ENCODE data around the gene TOP2A. TPM values are rescaled to one million over a fixed set of nuclear protein-coding genes. Genes with fewer than 3 reads are reported as not detected.

TOP2A gene
- total RNA-seq, 1 experiment from 2014 or later = 219 TPM

DNA sequence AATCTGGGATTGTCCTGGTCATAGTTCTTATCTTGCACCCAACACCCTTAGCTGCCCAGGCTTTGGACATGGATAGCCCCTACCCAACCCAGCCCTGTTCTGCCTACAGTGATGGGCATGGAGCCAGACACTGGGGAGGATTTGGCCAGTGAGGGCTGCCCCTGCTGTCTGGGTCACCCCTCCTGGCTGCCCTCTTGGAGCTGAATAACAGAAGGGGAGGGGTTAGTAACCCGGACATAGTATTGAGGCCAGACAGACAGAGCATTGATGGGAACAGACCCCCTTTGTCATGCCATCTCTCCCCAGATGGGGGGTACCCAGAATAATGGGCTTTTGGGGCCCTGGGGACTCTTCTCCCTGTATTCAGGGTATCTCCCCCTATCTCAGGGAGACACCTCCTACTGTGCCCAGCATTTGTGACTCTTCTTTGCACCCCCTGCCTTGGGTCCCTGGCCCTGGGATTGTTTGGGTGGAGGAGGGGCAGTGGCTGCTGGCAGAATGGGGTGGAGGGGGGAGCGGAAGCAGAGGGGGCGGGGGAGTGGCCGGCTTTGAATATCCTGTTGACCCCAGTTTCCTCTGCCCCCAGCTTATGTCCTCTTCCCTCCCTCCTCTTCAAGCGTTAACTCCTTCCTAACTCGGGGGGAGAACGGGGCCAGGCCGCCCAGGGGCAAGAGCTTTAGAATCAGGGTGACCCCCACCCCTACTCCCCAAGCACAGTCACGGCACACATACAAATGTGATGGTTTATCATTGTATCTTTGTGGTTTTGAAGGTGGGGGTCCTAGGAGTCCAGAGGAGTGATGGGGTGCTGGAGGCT lies 70.2 kb downstream of the TOP2A start:
- no peak for DNase-seq (ENCODE audit: low spot score)

DNA sequence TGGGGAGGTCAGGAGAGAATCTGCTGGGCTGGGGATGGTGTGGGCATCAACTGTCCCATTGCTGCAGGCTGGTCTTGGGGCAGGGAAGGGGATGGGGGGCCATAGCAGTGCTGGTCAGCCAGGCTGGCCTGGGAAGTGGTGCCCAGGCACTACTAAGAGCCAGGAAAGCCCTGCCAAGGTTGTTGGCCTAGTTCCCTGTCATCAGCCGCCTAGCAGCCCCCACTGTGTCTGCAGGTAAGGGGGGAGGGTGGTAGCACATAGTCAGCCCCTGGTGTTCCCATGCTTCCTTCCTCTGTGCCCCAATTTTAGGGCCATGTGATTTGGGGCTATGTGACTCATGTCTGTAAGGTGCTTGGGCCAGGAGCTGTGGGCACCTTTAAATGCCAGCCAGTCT lies 70.9 kb downstream of the TOP2A start:
- DNase-seq (ENCODE audit: low spot score) = no peak

DNA sequence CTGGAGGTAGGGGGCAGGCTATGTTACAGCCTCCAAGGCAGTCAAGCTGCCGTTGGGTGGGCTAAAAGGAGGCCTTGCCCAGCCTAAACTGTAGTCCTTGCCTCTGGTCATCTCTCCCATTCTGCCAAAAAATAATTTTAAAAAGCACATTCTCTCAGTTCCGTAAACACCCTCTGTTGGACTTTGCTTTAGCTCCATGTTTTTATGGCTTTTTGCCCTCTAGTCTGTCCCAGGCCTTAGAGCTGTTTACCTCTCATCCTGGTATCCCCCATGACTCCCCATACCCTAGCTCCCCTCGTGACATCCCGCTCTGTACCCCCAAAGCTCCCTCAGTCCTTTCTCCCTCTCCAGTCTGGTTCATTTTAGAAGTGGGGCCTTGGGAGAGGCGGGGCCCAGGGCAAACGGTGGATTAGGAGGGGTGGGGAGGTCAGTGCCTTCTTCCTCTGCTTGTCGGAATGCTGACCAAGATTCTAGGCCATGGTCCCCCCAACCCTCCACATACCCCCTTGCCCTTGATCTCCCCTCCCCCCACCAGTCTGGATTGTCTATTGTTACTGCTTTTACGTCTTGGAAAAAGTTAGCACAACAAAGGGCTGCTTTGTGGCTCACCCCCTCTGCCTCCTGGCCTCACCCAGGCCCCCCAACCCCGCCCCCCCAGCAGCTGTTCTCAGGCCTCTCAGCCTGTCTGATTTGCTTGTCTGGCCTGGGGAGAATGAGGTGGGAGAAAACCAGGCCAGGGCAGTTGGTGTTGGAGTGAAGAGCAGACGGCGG lies 71.5 kb downstream of the TOP2A start:
- DNase-seq (ENCODE audit: low spot score) = no peak

DNA sequence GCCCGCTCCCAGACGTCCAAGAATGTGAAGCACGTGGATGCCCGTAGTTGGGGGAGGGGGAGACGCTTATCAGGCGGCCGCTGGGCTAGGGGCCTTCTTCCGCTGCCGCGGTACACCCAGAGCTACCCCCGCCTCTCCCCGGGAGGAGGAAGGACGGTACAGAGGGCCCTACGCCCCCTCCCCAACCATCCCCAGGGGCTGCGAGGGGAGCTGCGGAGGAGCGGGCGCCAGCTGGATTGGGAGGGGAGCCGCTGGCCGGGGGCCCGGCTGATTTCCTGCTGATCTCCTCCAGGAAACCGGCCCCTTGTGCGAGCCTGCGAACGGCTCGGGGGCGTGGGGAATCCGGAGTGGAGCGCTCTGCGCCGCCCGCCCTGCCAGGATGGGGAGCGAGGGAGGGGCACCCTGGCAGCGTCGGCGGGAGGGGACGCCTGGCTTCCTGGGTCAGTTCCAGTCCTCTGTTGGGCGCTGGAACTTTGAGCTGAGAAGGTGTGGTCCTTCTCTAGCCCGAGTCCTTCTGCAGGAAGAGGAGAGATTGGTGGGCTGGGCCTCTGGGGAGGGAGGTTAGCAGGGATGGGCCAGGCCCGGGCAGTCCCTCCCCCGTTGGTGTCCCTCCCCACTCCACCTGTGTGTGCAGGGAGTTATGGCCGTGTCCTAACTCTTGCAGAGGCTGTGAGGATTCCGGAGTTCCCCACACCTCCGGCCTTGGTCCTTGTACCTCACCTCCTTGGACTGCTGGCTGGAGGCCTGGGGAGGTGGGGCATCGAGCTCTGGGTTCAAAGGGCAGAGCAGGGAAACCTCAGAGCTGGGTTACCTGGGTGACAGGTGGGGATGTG lies 72.3 kb downstream of the TOP2A start:
- DNase-seq (ENCODE audit: low spot score) = peak; percentile 48

DNA sequence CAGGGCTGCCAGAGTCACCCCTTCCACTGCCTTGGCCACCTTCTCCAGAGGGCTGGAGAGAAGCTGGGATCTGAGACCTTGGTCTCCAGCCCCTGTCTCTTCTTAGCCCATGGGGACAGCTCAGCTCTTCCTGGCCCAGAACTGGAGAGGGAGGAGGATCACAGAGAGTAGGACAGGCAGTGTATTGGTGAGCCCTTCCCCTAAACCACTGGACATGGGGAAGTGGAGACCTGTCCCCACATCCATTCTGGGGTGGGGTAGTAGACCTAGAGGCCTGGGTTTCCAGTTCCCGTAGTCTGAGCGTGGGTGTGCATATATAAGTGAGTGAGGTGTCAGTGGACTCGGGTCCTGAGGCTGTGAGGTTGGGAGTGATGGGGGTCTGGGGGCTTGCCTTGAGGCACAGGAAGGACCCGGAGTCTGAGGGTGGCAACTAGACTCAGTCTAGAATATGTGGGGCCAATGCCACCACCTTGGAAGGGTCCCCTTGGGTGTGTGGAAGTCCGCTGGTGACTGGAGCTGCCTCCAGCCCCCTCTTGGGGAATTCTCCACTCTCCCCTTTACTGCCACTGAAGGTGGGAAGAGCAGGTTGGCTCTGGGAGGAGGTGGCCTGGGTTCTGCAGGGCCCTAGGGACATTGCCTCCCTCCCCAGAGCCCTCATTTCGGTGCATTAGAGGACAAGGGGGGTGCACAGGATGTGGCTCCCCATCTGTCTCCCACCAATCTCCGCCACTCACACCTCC lies 73.1 kb downstream of the TOP2A start:
- DNase-seq (ENCODE audit: low spot score) = no peak

DNA sequence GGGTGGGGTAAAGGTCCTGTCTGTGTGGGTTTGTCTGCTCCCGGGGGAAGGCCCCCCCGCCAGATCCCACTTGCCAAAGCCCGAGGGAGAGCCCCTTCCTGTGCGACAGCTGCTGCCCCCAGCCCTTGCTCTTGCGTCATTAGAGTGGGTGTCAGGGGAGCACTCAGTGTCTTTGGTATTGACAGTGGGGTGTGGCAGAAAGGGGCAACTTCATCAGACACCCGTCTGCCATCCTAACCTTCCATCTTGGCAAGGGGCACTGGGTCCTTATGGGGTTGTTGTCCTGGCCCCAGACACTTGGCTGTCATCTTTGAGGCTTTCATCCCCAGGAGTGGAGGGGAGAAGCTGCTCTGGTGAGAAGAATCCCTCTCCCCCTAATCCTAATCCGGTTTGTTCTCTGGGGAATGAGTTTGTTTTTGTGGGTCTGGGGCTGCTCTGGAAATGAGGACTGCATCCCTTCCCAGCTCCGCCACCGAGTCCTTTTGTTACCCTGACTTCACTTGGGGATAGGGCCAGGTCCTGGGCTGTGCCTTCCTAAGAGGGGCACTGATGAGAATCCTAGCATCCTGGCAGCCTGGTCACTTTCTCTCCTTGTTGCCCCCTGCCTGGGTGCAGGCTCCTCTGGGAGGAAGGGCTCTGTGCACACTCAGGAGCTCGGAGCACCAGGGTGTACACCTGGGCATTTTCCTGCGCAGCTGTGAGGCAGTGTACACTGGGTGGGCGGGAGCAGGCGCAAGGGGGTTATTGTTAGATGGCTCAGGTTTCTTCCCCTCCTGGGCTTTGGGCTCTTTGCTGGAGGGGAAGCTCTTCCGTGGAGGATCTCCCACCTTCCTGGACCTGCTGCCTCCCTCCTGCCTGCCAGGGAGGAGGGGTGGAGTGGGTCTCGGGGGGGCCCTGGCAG lies 74.2 kb downstream of the TOP2A start:
- no peak for DNase-seq (ENCODE audit: low spot score)

DNA sequence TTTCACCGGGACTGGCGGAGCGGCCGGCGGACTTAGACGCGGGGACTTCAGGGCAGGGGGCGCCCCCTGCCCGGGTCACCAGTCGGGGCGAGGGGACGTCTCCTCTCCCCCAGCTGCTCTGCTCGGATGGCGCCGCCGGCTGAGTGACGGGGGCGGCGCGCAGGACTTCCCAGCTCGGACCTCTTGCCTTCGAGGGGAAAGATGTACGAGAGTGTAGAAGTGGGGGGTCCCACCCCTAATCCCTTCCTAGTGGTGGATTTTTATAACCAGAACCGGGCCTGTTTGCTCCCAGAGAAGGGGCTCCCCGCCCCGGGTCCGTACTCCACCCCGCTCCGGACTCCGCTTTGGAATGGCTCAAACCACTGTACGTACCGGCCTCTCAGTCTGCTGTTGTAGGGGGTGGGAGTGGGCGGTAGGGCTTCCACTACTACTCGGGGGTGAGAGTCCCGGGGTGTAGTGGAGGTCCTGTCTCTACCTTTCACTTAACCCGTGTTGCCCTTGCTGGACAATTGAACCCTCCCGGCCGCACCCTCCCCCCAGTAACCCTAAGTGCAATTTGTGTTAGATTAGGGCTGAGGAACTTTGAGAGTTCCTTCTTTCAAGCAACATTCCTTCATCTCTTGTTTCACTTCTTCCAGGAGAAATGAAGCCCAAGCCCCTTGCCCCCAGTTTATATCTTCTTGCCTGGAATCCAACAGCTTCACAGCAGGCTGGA lies 75.0 kb downstream of the TOP2A start:
- no peak for DNase-seq (ENCODE audit: low spot score)

DNA sequence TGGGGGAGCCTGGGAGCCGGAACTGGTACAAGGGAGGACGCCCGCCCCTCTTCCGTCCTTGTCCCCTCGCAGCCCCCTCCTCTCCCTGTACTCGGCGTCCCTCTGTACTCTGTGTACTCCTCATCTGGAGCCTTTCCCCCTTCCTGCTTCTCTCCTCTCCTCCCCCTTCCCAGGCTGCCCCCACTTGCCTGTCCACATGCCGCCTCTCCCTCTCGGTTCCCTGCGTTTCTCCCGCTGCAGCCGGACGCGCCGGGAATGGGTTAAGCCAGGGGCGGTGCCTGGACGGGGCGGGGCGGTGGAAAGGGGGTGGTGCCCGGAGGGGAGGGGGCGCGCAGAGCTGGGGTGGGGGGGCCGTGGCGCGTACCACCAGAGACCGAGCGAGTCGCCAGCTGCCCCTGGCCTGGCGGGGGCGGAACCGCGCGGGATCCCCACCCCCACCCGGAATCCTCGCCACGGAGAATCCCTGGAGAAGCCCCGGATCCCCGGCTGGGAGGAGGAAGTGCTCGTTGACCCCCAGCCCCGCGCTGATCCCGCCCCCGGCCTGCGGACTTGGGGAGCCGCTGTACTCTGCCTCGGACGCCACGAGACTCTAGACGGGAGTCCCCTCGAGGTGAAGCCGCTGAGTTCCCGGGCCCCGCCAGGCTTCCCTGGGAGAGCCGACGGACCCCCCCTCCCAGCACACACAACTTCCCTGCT lies 75.7 kb downstream of the TOP2A start:
- DNase-seq (ENCODE audit: low spot score) = no peak

DNA sequence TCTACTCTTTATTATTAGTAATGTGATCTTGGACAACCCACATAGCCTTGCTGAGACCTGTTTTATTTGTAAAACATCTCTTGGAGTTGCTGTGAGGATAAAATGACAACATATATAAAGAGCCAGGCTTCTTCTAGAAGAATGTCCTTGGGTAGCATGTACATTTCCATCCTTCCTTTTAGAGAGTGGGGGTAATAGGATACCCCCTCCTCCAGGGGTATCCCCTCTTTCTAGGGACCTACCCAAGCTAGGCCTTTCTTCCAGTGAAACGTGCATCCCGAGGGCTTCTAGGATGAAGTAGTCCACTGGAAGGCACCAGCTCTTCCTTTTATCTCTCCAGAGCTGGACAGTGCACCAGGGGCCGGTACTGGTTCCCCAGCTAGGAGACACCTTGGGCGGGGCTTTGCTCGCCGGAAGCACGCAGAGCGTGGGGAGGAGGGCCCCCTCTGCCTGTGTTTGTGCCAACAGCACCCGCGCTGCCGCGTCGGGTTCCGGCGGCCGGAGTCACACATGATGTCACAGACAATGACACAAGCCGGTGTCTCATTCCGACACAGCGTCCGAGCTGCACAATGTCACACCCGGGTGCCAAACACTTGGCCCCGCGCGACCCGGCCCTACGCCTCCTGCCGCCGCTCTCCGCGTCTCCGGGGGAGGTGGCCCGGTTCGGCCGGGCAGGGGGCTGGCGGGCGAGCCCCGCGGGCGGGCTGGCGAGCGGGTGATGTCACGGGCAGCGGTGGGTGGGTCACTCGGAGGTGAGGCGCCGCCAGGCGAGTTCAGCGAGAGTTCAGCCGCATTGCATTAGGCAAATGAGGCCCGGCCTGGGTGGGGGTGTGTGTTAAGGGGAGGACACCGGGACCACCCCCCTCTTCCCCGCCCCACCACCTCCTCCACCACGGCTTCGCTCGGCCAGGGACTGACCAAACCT lies 76.6 kb downstream of the TOP2A start:
- peak; percentile 82 for DNase-seq (ENCODE audit: low spot score)

DNA sequence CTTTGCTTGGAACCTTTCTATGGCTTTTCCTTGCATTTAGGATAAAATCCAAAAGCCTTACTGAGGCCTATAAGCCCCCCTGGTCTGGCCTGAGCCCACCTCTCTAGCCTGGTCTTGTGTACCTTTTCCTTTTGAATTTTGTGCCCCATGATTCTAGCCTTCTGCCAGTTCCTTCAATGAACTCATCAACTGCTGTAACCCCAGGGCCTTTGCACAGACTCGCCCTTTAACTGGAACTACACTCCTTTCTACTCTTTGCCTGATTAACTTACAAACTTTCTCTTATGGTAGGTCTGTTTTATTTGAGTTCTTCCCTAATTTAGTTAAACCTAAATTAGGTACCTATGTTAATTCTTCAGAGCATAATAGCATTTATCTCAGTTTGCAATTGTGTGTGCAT lies 77.4 kb downstream of the TOP2A start:
- no peak for DNase-seq (ENCODE audit: low spot score)

DNA sequence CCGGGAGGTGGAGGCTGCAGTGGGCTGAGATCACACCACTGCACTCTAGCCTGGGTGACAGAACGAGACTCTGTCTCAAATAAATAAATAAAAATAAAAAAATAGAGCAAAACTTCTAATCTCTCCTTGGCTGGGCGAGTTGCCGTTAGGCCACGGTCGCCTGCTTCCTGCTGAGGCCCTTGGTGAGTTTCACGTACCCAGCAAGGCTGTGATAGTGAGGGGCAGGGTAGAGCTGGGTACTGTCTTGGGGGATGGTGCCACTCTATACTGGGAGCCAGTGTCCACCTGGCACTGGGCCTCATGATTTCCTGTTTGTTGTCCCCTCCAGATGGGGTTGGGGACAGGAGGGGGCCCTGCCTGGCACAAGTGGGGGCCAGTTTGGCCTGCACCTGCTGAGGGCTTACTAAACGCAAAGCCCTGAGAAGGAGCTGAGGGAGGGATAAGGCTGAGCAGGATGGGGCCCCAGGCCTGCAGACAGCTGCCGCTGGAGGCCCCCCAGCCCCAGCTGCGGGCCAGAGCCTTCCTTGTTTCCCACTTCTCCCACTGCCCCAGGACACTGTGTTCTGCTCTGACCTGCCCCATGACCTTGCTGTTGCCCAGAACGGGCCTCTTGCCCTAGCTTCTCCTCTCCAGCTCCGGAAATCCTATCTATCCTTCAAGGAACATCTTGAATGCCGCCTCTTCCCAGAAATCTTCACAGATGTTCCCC lies 78.6 kb downstream of the TOP2A start:
- DNase-seq (ENCODE audit: low spot score) = no peak

Other genes starting within 250 kb of the TOP2A start
- 0.23 and 0.74 TPM in 2 replicates for gene RAPGEFL1, start 240.4 kb downstream of the TOP2A start, total RNA-seq (2014; rRNA removed; shearing (Covaris generic))
- gene WIPF2, start 198.6 kb downstream of the TOP2A start, total RNA-seq (2014; rRNA removed; shearing (Covaris generic)) = 3.2 and 6.2 TPM in 2 replicates
- 48.0 and 62.5 TPM in 2 replicates for gene CDC6, start 130.0 kb downstream of the TOP2A start, total RNA-seq (2014; rRNA removed; shearing (Covaris generic))
- gene RARA, start 108.7 kb downstream of the TOP2A start, total RNA-seq (2014; rRNA removed; shearing (Covaris generic)) = 17.7 and 19.7 TPM in 2 replicates
- not detected in 2 replicates for gene GJD3, start 53.2 kb downstream of the TOP2A start, total RNA-seq (2014; rRNA removed; shearing (Covaris generic))
- 6.2 and 7.2 TPM in 2 replicates for gene IGFBP4, start 25.6 kb upstream of the TOP2A start, total RNA-seq (2014; rRNA removed; shearing (Covaris generic))
- not detected in 2 replicates for gene TNS4, start 83.7 kb upstream of the TOP2A start, total RNA-seq (2014; rRNA removed; shearing (Covaris generic))
- gene CCR7, start 147.6 kb upstream of the TOP2A start, total RNA-seq (2014; rRNA removed; shearing (Covaris generic)) = not detected in 2 replicates
- gene SMARCE1, start 229.9 kb upstream of the TOP2A start, total RNA-seq (2014; rRNA removed; shearing (Covaris generic)) = 68.5 and 92.5 TPM in 2 replicates
- 0.06 TPM in 1 of 2 replicates, not detected in the other for gene KRT222, start 247.3 kb upstream of the TOP2A start, total RNA-seq (2014; rRNA removed; shearing (Covaris generic))